Muscle of arm (tissue), 12 donors: ENCODE data around the gene RAB31. TPM values are rescaled to one million over a fixed set of nuclear protein-coding genes. Genes with fewer than 3 reads are reported as not detected.

Experiments
- DNase-seq: peaks from one replicate; pipeline ENCODE4 v3.0.0-alpha.2; 2013
- polyA plus RNA-seq, 12 donors: library from polyadenylated mRNA; unstranded; fragments of 120-200 nt; gene quantifications; one replicate each; pipeline ENCODE4 v1.2.1, GENCODE V29; 2013; ENCODE audit not compliant: insufficient read length in 12 of 12

The RAB31 gene
- polyA plus RNA-seq, 12 donors: 20.2 to 50.8 (median 32.8) TPM; not detected in 1

GRCh38 chr18:9787036-9787435 is 78.9 kb downstream of the RAB31 start:
- DNase-seq: no peak

- DNase-seq: no peak
These were observed 79.6 kb downstream of the RAB31 start for GRCh38 chr18:9787712-9788111.

GRCh38 chr18:9788140-9788539 is 80.0 kb downstream of the RAB31 start:
- DNase-seq: no peak

- DNase-seq: no peak
These were observed 80.8 kb downstream of the RAB31 start for GRCh38 chr18:9788860-9789259.

- no peak for DNase-seq
These were observed 82.2 kb downstream of the RAB31 start for GRCh38 chr18:9790261-9790660.

- DNase-seq: no peak
These were observed 83.9 kb downstream of the RAB31 start for GRCh38 chr18:9791991-9792390.

- no peak for DNase-seq
These were observed 84.6 kb downstream of the RAB31 start for GRCh38 chr18:9792565-9793245.

GRCh38 chr18:9796011-9796410 is 87.9 kb downstream of the RAB31 start:
- no peak for DNase-seq

GRCh38 chr18:9796935-9797549 is 88.9 kb downstream of the RAB31 start:
- peak; percentile 82 for DNase-seq

- no peak for DNase-seq
These were observed 94.3 kb downstream of the RAB31 start for GRCh38 chr18:9802175-9803062.

GRCh38 chr18:9803063-9803697 is 95.1 kb downstream of the RAB31 start:
- no peak for DNase-seq

GRCh38 chr18:9803698-9804516 is 95.8 kb downstream of the RAB31 start:
- DNase-seq: no peak

- no peak for DNase-seq
These were observed 96.5 kb downstream of the RAB31 start for GRCh38 chr18:9804517-9805104.

- DNase-seq: no peak
These were observed 98.8 kb downstream of the RAB31 start for GRCh38 chr18:9806905-9807304.

GRCh38 chr18:9808295-9809241 is 100.5 kb downstream of the RAB31 start:
- DNase-seq: peak; percentile 77

GRCh38 chr18:9809697-9810096 is 101.6 kb downstream of the RAB31 start:
- DNase-seq: no peak

GRCh38 chr18:9810299-9810698 is 102.2 kb downstream of the RAB31 start:
- no peak for DNase-seq

GRCh38 chr18:9810994-9811705 is 103.0 kb downstream of the RAB31 start:
- no peak for DNase-seq

GRCh38 chr18:9811978-9812377 is 103.9 kb downstream of the RAB31 start:
- no peak for DNase-seq
